ENCODE results near the gene SERINC5.
A peak's percentile ranks its signal among the peaks of the same experiment; 100 is the strongest.
"Not testable (repeated sequence)": the region's sequence is repeated elsewhere in the genome, so short reads cannot be mapped to it uniquely, and the experiment has no call there.

Gene SERINC5

DNA sequence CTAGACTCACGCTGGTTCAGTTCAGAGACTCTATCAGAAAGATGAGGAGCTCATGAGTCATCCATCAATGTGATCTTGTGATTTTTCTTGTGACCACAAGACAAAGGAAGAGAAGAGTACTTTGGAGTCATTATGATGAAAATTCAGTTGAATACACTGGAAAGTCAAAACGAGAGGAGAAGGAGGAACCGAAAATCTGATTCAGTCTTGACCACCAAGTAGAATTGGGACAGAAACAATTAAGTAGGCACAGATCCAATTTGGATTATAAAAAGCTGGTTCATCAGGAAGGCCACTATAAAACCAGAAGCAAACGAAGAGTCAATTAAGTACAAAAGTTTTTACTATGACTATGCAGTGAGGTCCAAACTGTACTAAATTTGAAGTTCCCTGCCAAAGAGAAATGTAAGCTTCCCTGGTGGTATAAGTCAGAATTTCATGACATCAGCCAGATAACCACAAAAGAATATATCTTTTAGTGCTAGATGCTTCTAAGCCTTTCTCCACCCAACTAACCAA is 129.8 kb downstream of the SERINC5 start:
- DNase-seq = no peak

DNA sequence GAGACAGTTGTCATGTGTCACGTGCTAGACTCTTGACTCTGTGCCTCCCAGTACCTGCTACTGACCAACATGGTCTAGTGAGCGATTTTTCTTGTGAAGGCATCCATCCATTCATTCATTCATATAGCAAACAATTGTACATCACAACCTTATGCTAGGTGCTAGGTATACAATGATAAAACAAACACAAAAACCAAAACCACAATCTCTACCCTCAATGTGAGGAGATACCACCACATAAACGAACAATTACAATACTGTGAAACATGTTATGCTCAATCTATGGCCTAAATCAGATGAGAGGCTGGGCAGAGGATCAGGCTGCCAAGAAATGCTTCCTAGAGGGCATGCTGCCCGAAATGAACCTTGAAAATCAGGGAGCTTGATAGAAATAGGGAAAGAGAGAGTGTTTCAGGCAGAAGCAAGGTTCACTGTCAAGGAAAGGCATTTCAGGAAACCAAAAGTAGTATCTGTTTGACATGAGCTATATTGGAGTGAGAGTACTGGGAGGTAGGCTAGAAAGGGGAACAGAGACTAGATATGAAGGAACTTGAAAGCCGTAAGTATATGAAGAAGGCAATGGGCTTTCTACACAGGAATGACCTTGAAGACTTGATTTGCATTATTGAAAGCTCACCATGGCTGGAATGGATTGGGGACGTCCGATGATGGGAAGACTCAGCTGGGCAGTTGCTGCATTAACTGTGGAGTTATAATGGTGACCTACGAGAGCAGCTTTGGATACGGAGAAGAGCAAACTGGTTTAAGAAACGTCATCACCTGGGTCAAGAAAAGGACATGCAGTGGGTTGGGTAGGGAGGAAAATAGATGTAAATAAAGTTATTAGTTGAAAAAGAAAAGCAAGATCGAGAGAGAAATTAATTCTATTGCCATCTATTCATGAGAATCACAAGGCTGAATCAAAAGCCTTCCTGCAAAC is 130.6 kb downstream of the SERINC5 start:
- DNase-seq = no peak

GRCh38 chr5:80124121-80124918 is 131.5 kb downstream of the SERINC5 start:
- DNase-seq = no peak

DNA sequence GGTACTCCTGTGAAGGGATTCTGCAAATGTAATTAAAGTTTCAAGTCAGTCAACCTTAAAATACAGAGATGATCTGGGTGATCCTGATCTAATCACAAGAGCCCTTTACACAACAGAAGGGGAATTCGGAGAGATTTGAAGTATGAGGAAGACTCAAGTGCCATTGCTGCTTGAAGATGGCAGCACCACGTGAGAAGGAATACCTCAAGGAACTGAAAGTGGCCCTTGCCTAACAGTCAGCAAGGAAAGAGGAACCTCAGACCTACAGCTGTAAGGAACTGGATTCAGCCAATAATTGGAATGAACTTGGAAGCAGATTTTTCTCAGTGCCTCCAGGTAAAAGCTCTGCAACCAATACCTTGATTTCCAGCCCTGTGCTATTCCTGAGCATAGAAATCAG is 133.3 kb downstream of the SERINC5 start:
- no peak for DNase-seq

DNA sequence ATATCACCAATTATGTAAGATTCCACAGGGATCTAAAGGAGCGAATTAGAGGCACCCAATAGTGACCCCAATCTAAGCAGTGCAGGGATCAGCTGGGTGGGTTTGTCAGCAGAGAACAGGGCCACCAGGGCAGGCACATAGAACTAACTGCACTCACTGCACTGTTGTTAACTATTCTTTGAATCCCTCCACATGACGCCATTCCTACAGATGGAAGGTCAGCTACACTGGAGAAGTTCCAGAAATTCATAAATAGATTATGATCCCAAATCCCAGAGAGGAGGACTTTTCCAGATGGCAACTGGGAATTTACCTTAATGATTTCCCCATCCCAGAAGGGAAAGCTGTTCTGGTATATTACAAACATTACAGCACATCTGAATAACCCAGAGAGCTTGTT is 136.5 kb downstream of the SERINC5 start:
- no peak for DNase-seq

GRCh38 chr5:80117446-80117845 is 138.4 kb downstream of the SERINC5 start:
- DNase-seq = no peak

DNA sequence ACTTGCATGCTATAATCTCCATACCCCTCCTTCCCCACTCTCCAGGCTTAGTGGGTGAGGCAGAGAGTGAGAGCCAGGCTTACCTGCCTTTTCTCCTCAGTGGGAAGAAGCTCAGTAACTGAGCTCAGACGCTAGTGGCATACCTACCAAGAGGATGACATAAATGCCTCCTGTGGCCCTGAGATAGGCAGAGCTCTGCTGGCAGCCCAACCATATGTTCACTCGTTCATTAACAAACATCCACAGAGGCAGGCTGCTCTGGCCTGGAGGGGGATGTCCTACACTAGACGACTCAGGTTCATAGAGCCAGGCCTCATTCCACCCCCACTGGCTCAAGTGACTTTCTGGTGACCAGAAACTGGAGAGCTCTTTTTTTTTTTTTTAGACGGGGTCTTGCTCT is 139.4 kb downstream of the SERINC5 start:
- no peak for DNase-seq

DNA sequence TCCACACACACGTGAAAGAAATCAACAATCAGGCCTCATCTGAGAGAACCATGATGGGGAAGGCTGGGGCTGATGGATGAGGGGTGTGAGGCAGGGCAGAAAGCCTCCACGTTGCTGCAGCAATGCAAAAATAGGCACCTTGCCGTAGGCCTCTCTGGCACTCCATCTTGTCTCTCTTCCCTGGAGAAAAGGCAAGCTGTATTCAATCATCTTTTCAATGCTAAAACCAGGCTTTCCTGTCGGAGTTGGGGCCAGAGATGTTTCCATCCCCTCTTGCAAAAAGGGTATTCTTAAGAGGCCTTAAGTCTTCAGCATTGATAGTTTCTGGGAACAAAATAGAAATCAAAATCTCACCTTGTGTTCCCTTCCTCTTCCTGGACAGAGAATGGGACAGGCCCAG is 139.8 kb downstream of the SERINC5 start:
- DNase-seq = no peak

DNA sequence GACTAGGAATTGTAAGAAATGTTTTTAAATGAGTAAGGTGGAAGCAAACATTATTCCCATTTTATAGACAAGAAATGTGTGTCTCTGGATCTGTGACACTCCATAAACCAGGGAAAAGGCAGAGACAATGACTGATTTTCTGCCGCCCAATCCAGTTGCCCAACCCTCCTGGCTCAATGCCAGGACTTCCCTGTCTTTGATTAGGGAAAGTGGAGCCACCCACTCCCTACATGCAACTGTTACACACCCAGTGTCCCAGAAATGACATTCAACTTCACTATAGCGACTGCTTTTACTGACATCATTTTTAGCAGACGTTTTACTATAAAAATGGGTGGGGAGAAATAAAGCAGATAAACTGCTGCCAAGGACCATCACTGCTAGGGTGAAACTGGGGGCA is 141.0 kb downstream of the SERINC5 start:
- DNase-seq = no peak

DNA sequence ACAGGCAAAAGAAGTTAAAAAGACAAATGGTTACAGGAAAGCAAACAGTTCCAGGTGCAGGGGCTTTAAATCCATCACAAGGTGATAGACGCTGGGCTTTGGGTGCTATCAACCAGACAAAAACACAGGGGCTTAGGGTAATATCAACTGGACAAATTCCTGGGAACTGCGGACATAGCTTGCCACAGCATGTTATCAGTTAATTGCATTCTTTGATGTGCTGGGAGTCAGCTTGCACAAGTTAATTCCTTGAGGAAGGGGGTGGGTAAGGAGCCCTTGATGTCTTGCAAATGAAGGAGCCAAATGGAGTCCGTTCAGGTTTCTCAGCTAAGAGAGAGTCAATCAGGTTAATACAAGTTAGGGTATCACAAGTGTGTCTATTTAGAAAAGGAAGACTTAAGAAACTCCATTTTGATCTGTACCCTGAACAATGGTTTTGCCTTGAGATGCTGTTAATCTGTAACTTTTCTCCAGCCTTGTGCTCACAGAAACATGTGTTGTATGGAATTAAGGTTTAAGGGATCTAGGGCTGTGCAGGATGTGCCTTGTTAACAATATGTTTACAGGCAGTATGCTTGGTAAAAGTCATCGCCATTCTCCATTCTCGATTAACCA is 144.4 kb downstream of the SERINC5 start:
- DNase-seq = not testable (repeated sequence)

DNA sequence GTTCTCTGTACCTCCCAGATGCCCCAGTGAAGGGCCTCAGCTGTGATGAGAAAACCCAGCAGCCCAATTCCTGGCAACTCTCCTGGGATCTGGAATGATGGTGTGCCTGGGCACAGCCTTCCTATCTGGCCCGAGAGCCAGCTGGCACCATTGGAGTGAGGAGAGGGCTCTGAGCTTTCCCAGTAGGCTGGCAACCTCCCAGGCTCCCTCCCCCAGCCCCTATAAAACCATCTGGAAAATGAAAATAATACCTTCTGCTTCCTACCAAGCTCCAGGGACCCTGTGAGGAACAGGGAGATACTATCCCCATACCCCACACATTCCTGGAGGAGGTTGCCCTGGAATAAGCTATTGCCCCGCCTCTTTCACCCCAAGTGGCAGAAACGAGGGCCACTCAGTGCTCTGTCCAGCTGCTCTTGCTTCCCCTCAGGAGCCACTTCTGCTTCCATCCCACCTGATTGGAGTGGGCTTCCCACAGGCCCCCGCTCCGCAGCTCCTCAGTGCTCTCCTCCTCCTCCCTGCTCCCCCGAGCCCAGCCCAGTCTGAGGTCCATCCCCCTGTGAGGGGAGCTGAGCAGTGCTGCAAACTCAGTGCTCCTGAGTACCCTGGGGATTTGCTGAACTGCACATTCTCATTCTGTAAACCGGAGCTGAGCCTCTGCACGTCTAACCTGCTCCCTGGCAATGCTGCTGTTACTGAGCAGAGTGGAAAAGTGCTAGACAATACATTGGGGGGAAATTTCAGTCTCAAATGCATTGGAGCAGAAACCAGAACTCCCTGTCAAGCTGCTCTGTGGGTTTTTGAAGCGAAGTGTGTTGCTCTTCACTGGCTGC is 146.0 kb downstream of the SERINC5 start:
- no peak for DNase-seq

- no peak for DNase-seq
Measured at GRCh38 chr5:80106916-80107315, 148.9 kb downstream of the SERINC5 start.

- no peak for DNase-seq
Measured at GRCh38 chr5:80105698-80106439, 150.0 kb downstream of the SERINC5 start.

GRCh38 chr5:80103371-80103770 is 152.5 kb downstream of the SERINC5 start:
- no peak for DNase-seq

- no peak for DNase-seq
Measured at GRCh38 chr5:80101993-80102392, 153.9 kb downstream of the SERINC5 start.

DNA sequence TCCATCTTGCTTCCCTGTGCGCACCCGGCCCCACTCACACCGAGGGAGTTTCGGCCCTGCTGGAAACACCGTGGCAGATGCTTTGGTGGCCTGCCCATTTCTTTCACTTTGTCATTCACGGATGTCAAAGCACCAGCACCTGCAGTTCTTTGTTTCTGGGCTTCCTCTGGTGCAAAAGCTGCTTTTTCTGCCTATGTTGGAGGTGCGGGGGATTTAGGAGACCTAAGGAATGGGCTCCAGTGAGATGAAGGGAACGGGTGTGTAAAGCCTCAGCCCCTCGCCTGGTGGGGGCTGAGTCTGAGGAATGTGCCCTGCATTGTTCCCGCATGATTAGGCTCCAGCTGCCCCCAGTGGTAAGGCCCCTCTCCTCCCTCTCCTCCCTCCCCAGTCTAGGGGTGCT is 158.4 kb downstream of the SERINC5 start:
- no peak for DNase-seq

- no peak for DNase-seq
Measured at GRCh38 chr5:80094236-80094738, 161.6 kb downstream of the SERINC5 start.

DNA sequence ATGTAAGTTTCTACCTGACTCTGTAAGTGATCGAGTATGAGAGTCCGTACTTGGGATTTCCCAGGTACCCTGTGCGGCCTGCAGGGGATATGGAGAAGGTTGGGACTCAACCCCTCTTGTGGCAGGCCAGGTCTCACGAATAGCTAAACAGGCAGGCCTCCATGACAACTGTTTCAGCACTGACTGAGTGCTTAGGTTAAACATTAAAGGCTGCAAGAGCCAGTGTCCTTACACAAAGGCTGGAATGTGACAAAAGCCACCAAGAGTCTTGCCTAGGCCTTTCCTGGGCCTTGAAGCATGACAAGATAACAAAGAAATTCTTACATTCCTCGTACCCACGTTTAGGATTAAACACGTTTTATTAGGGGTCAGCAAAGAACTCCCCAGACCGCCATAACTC is 162.1 kb downstream of the SERINC5 start:
- no peak for DNase-seq

GRCh38 chr5:80092486-80093107 is 163.3 kb downstream of the SERINC5 start:
- DNase-seq = no peak

DNA sequence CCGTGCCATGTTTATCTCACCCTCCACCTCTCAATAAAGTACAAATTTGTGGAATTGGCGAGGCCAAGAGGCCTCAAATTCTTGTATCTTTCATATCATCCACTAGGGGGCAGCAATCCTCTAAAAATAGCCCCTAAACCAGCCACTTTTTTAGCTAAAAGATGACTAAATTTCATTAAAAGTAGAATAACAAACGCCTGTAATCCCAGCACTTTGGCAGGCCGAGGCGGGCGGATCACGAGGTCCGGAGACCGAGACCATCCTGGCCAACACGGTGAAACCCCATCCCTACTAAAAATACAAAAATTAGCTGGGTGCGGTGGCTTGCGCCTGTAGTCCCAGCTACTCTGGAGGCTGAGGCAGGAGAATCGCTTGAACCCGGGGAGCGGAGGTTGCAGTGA is 164.1 kb downstream of the SERINC5 start:
- DNase-seq = peak; percentile 6

DNA sequence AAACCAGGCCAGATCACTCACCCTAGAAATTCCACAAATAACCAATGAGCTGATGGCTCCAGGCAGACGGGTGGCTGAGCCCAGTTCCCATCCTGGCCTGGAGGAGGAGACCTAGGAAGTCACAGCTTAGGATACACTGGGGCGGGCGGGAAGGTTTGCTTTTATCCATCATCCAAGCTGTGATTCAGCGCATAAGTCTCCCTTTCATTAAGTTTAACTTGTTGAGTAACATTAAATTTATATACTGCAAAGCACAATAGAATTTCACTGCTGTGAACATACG is 165.0 kb downstream of the SERINC5 start:
- DNase-seq = no peak
